Hepatocyte (in vitro differentiated cells): ENCODE data around the gene PAGE4. TPM values are rescaled to one million over a fixed set of nuclear protein-coding genes. Genes with fewer than 3 reads are reported as not detected.

Source experiments
- DNase-seq: peaks from one replicate; pipeline ENCODE4 v3.0.0-alpha.2; 2016; ENCODE audit warnings: low spot score
- H2AFZ ChIP-seq: fragments of 200-600 bp; sonication (generic); 2 replicates; pipeline ENCODE4 v1.6.0; 2016; ENCODE audit warnings: antibody characterized with exemption, mild to moderate bottlenecking
- H3K27ac ChIP-seq: fragments of 200-600 bp; sonication (generic); 2 replicates; pipeline ENCODE4 v1.5.1; 2016; ENCODE audit warnings: mild to moderate bottlenecking
- H3K27me3 ChIP-seq: fragments of 200-600 bp; sonication (generic); 2 replicates; pipeline ENCODE4 v1.6.1; 2016
- H3K36me3 ChIP-seq: fragments of 200-600 bp; sonication (generic); replicated peaks from 2 replicates; pipeline ENCODE4 v1.5.1; 2016; ENCODE audit warnings: low read depth; ENCODE audit not compliant: insufficient read depth
- H3K4me1 ChIP-seq: fragments of 200-600 bp; sonication (generic); 2 replicates; pipeline ENCODE4 v1.5.1; 2016; ENCODE audit warnings: mild to moderate bottlenecking, moderate library complexity; ENCODE audit not compliant: insufficient read depth
- H3K4me2 ChIP-seq: fragments of 200-600 bp; sonication (generic); 2 replicates; pipeline ENCODE4 v1.6.0; 2016
- H3K4me3 ChIP-seq: fragments of 200-600 bp; sonication (generic); 2 replicates; pipeline ENCODE4 v1.5.1; 2016; ENCODE audit warnings: mild to moderate bottlenecking
- H3K79me2 ChIP-seq: fragments of 200-600 bp; sonication (generic); 2 replicates; pipeline ENCODE4 v1.6.0; 2017; ENCODE audit warnings: mild to moderate bottlenecking
- H3K9me2 ChIP-seq: fragments of 200-600 bp; sonication (generic); replicated peaks from 2 replicates; pipeline ENCODE4 v1.6.0; 2017; ENCODE audit warnings: mild to moderate bottlenecking; ENCODE audit not compliant: insufficient read depth
- H3K9me3 ChIP-seq: fragments of 200-600 bp; sonication (generic); 2 replicates; pipeline ENCODE4 v1.5.1; 2016; ENCODE audit warnings: low read depth, mild to moderate bottlenecking
- H4K20me1 ChIP-seq: fragments of 200-600 bp; sonication (generic); 2 replicates; pipeline ENCODE4 v1.6.0; 2016; ENCODE audit warnings: mild to moderate bottlenecking; ENCODE audit not compliant: insufficient read depth, poor library complexity, severe bottlenecking
- CTCF ChIP-seq: fragments of 200-600 bp; sonication (generic); IDR thresholded peaks from 2 replicates; pipeline ENCODE4 v1.5.1; 2016; ENCODE audit warnings: antibody characterized with exemption, mild to moderate bottlenecking; ENCODE audit not compliant: poor library complexity
- EZH2 ChIP-seq: fragments of 200-600 bp; sonication (generic); IDR thresholded peaks from 2 replicates; pipeline ENCODE4 v1.6.1; 2016; ENCODE audit warnings: antibody characterized with exemption, mild to moderate bottlenecking, borderline replicate concordance
- EZH2phosphoT487 ChIP-seq: fragments of 200-600 bp; sonication (generic); IDR thresholded peaks from one replicate; pipeline ENCODE4 v1.6.1; 2018; ENCODE audit warnings: antibody characterized with exemption, mild to moderate bottlenecking, low read depth, moderate library complexity; ENCODE audit not compliant: unreplicated experiment, severe bottlenecking
- WGBS: methylation state at CpG from one replicate; pipeline ENCODE4 v1.1.6; 2016; ENCODE audit warnings: low lambda C conversion rate; ENCODE audit errors: missing lambda C conversion rate; 5-methylcytosine and 5-hydroxymethylcytosine counted together
- polyA plus RNA-seq: library from polyadenylated mRNA; unstranded; fragments of >200 nt; fragmentation: Nextera tagmentation; extraction: Ambion mirVana; gene quantifications from 2 replicates; pipeline ENCODE4 v1.2.1, GENCODE V29; 2016
- total RNA-seq: library from RNA; depleted of rRNA; stranded (reverse); fragments of >200 nt; gene quantifications from 2 replicates; pipeline ENCODE4 v1.2.3, GENCODE V29; 2014

The PAGE4 gene
- total and polyA plus RNA-seq, 2 experiments from 2014 or later = 0.63 TPM; not detected in 1

DNA sequence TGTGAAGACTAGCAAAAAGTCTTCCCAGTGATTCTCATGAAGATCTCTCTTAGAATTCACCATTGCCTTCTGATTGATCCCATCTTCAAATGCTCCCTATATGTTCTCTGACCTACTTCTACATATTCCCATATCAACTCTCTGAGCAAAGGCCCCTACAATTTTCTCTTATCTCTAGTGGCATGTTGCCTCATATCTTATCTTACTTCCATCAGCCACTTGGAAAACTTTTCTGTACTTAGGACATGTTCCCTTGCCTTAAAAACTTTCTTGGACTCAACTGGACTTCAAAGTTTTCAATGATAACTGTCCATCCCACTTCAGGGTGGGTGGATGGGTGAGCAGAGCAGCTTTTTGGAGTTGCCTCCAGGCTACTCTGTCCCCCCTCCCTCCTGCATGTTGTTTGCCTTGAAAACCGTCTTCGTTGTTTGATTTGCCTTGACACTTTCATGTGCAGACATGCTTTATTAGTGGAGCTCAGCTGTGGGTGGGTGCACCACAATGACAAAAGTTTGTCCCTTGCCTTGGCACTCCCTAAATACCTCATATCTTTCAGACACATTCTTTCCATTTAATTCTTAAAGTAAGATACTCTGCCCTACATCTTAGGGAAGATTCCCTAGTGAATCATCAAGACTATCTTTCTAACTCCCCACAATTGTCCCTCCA, 31.9 kb downstream of the PAGE4 start:
- peaks cover 3% of the 10 kb centered on the region for H3K4me1 ChIP-seq
- WGBS = 46% methylated on average over 2 of the region's 2 CpGs

DNA sequence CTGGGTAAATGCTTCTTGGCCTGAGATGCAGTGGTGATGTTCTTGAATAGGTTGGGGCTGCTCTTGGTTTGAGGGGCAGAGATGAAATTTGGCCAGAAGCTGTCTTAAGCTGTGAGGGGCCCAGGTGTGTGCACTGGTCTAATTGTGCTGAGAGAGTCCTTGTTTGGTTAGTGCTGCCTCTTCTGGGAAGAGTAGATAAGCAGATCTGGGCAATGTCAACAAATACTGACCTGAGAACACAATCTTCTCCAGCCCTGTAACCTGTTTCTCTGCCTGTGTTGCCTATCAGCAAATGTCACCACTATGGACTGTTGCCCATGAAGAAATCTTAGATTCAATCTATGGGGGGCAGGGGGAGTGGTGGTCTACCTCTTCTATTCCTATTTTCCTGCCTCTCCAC, 33.0 kb downstream of the PAGE4 start:
- no peaks in the 10 kb centered on the region for H4K20me1 ChIP-seq

More for the DNA sequence above, 31.9 kb downstream of the PAGE4 start:
- no peaks in the 10 kb centered on the region for H3K36me3 ChIP-seq
- H3K27ac ChIP-seq = no peak overlapping the region
- TF ChIP-seq EZH2phosphoT487 = no peak
- TF ChIP-seq EZH2 = no peak
- TF ChIP-seq CTCF = no peak
- H2AFZ ChIP-seq = no peak overlapping the region
- no peaks in the 10 kb centered on the region for H3K9me3 ChIP-seq
- H3K4me2 ChIP-seq = no peak overlapping the region
- no peaks in the 10 kb centered on the region for H3K79me2 ChIP-seq
- H4K20me1 ChIP-seq = no peaks in the 10 kb centered on the region
- no peak overlapping the region for H3K4me3 ChIP-seq
- no peak for DNase-seq
- no peaks in the 10 kb centered on the region for H3K9me2 ChIP-seq
- no peaks in the 10 kb centered on the region for H3K27me3 ChIP-seq

GRCh38 chrX:49868739-49869138, 39.6 kb downstream of the PAGE4 start:
- no peaks in the 10 kb centered on the region for H3K79me2 ChIP-seq
- no peaks in the 10 kb centered on the region for H3K4me1 ChIP-seq
- H3K4me2 ChIP-seq = no peak overlapping the region
- H3K27me3 ChIP-seq = no peaks in the 10 kb centered on the region
- H4K20me1 ChIP-seq = no peaks in the 10 kb centered on the region
- H3K9me2 ChIP-seq = no peaks in the 10 kb centered on the region
- no peak overlapping the region for H3K4me3 ChIP-seq
- no peak for DNase-seq
- H3K27ac ChIP-seq = no peak overlapping the region
- no peak overlapping the region for H2AFZ ChIP-seq
- no peaks in the 10 kb centered on the region for H3K36me3 ChIP-seq
- no peaks in the 10 kb centered on the region for H3K9me3 ChIP-seq
- TF ChIP-seq CTCF = no peak
- no peak for TF ChIP-seq EZH2phosphoT487
- no peak for TF ChIP-seq EZH2
- 60% methylated on average over 1 of the region's 1 CpG for WGBS

More for the DNA sequence above, 33.0 kb downstream of the PAGE4 start:
- TF ChIP-seq EZH2phosphoT487 (no peak), EZH2 (no peak), CTCF (no peak)
- Histone ChIP-seq H3K4me3 (no peak overlapping the region), H3K4me2 (no peak overlapping the region), H3K27me3 (no peaks in the 10 kb centered on the region), H3K27ac (no peak overlapping the region), H2AFZ (no peak overlapping the region), H3K9me2 (no peaks in the 10 kb centered on the region), H3K4me1 (peaks cover 3% of the 10 kb centered on the region), H3K9me3 (no peaks in the 10 kb centered on the region), H3K79me2 (no peaks in the 10 kb centered on the region), H3K36me3 (no peaks in the 10 kb centered on the region)
- DNase-seq = no peak

DNA sequence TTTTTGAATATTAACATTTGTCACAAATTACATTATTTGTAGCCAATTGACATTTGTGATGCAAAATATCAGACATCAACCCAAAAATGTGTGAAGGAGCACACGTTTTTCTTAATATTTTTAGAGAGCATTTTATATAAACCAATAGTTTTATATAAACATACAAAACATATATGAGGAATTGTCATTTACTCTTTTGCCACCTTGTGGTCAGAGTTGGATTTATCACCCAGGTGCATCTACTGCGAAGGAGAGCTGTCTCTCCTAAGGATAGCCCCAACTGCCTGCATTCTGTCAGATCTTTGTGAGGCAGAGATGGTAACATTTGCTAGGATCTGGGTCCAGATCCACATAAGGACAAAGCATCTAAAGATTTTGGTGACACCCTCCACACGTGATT, 47.6 kb downstream of the PAGE4 start:
- DNase-seq = peak; percentile 57
- WGBS = 16% methylated on average over 3 of the region's 3 CpGs
- TF ChIP-seq EZH2 (no peak), EZH2phosphoT487 (no peak), CTCF (peak; percentile 54)
- H3K36me3 ChIP-seq = no peaks in the 10 kb centered on the region
- no peak overlapping the region for H3K4me2 ChIP-seq
- no peak overlapping the region for H2AFZ ChIP-seq
- no peaks in the 10 kb centered on the region for H3K9me3 ChIP-seq
- no peak overlapping the region for H3K4me3 ChIP-seq
- no peaks in the 10 kb centered on the region for H3K9me2 ChIP-seq
- no peaks in the 10 kb centered on the region for H4K20me1 ChIP-seq
- peaks cover 11% of the 10 kb centered on the region for H3K4me1 ChIP-seq
- peak overlapping the region; percentile 90 for H3K27ac ChIP-seq
- H3K79me2 ChIP-seq = peaks cover 17% of the 10 kb centered on the region
- H3K27me3 ChIP-seq = no peaks in the 10 kb centered on the region
